ENCODE data around the gene LRRC45.

GRCh38 chr17:82080048-82080788, 57.1 kb downstream of the LRRC45 start:
- no peak for TF ChIP-seq CTCF (conservative IDR thresholded peaks at IDR 0.05)
- TF ChIP-seq EZH2 (IDR thresholded peaks at IDR 0.05; ENCODE audit: low read depth), result no peak
